HFFc6 (cell line): Measurements from ENCODE around the gene EVX2. TPM values are rescaled to one million over a fixed set of nuclear protein-coding genes. Genes with fewer than 3 reads are reported as not detected.

Source experiments
- DNase-seq: peaks from one replicate; pipeline ENCODE4 v3.0.0-alpha.2; 2018
- H3K27ac Mint-ChIP-seq: 2 replicates; pipeline ENCODE4 v1.8.0; 2020; ENCODE audit warnings: mild to moderate bottlenecking, mixed read lengths
- H3K27me3 Mint-ChIP-seq: 2 replicates; pipeline ENCODE4 v1.8.0; 2021; ENCODE audit warnings: mild to moderate bottlenecking, moderate library complexity, mixed read lengths; ENCODE audit not compliant: insufficient read depth
- H3K36me3 Mint-ChIP-seq: 2 replicates; pipeline ENCODE4 v1.8.0; 2021; ENCODE audit warnings: low read depth, mixed read lengths
- H3K4me1 Mint-ChIP-seq: 2 replicates; pipeline ENCODE4 v1.8.0; 2020; ENCODE audit warnings: low read depth, mixed read lengths
- H3K4me3 Mint-ChIP-seq: 2 replicates; pipeline ENCODE4 v1.8.0; 2020; ENCODE audit warnings: mild to moderate bottlenecking, moderate library complexity, mixed read lengths
- H3K9me3 Mint-ChIP-seq: 2 replicates; pipeline ENCODE4 v1.8.0; 2020; ENCODE audit warnings: mild to moderate bottlenecking, mixed read lengths
- CTCF ChIP-seq: fragments of 200-600 bp; sonication (generic); IDR thresholded peaks from 2 replicates; pipeline ENCODE4 v1.5.0; 2021; ENCODE audit warnings: antibody characterized with exemption, mild to moderate bottlenecking
- long read RNA-seq: library from polyadenylated mRNA; unstranded; transcript quantifications from one replicate; pipeline ENCODE4 v2.0.0, GENCODE V29; 2019
- total RNA-seq, 6 experiments: library from RNA; stranded (reverse); fragmentation: NEBNext Ultra II Directional; extraction: Animal tissue kit (Norgen Biotek cat#: 25700); gene quantifications; 2 replicates in 1 of 6; 3 replicates in 5 of 6; pipeline ENCODE4 v1.2.3, GENCODE V29; 2021

The EVX2 gene
- not detected for total RNA-seq
- long read RNA-seq = 0 reads

- peaks cover 23% of the 10 kb centered on the region for H3K4me1 Mint-ChIP-seq
- no peak for DNase-seq
- H3K27ac Mint-ChIP-seq = no peak within 1 kb of the TSS
- H3K27me3 Mint-ChIP-seq = peaks cover 58% of the 10 kb centered on the region
- peaks cover 12% of the 10 kb centered on the region for H3K36me3 Mint-ChIP-seq
- peaks cover 30% of the 10 kb centered on the region for H3K9me3 Mint-ChIP-seq
- TF ChIP-seq CTCF = no peak
- peak within 1 kb of the TSS; percentile 44 for H3K4me3 Mint-ChIP-seq
Measured at GRCh38 chr2:176083796-176084261, at the start of gene EVX2. TSS of gene EVX2 (minus strand) at chr2:176083962. CDS start at chr2:176083776, 186 bp downstream.

- Mint-ChIP-seq H3K9me3 (no peaks in the 10 kb centered on the region), H3K36me3 (peaks cover 13% of the 10 kb centered on the region; the same call in 1 of the 2 replicates), H3K4me3 (no peak overlapping the region), H3K27ac (no peak overlapping the region), H3K27me3 (peaks cover 29% of the 10 kb centered on the region), H3K4me1 (peaks cover 63% of the 10 kb centered on the region)
- no peak for TF ChIP-seq CTCF
- DNase-seq = no peak
Measured at GRCh38 chr2:176133389-176133788, 49.6 kb upstream of the EVX2 start.

- peak overlapping the region; percentile 62 for H3K27ac Mint-ChIP-seq
- peaks cover 63% of the 10 kb centered on the region for H3K4me1 Mint-ChIP-seq
- H3K36me3 Mint-ChIP-seq = peaks cover 16% of the 10 kb centered on the region; the same call in 1 of the 2 replicates
- peak overlapping the region; percentile 90 for H3K4me3 Mint-ChIP-seq
- TF ChIP-seq CTCF = no peak
- DNase-seq = no peak
- H3K9me3 Mint-ChIP-seq = no peaks in the 10 kb centered on the region
- peaks cover 33% of the 10 kb centered on the region for H3K27me3 Mint-ChIP-seq
Measured at GRCh38 chr2:176132205-176133171, 48.7 kb upstream of the EVX2 start.

- Mint-ChIP-seq H3K36me3 (peaks cover 16% of the 10 kb centered on the region; the same call in 1 of the 2 replicates), H3K27me3 (peaks cover 31% of the 10 kb centered on the region), H3K4me3 (peak overlapping the region; percentile 90), H3K9me3 (no peaks in the 10 kb centered on the region), H3K27ac (no peak overlapping the region), H3K4me1 (peaks cover 66% of the 10 kb centered on the region)
- TF ChIP-seq CTCF = no peak
- DNase-seq = no peak
Measured at GRCh38 chr2:176131848-176132158, 48.0 kb upstream of the EVX2 start.

GRCh38 chr2:176130957-176131847 is 47.4 kb upstream of the EVX2 start:
- Mint-ChIP-seq H3K36me3 (peaks cover 16% of the 10 kb centered on the region; the same call in 1 of the 2 replicates), H3K4me3 (peak overlapping the region; percentile 90), H3K9me3 (no peaks in the 10 kb centered on the region), H3K27ac (peak overlapping the region; percentile 61), H3K4me1 (peaks cover 66% of the 10 kb centered on the region), H3K27me3 (peaks cover 30% of the 10 kb centered on the region)
- no peak for TF ChIP-seq CTCF
- DNase-seq = no peak
